GM12878 (cell line): ENCODE data around the gene NCAPH2. TPM values are rescaled to one million over a fixed set of nuclear protein-coding genes. Genes with fewer than 3 reads are reported as not detected.

Source experiments
- ATAC-seq: fragments of 200-7000 bp; cut with Tn5 transposase; 3 replicates; pipeline ENCODE4 v1.9.1; 2020; ENCODE audit warnings: mild to moderate bottlenecking, moderate library complexity
- BruUV-seq: library from RNA; stranded (reverse); fragments of 400-500 nt; replicated peaks from 2 replicates; lab custom pipeline; 2021; lab: Mats Ljungman, UMichigan
- CTCF ChIA-PET: fragments of 300-600 bp; sonication (Branson Sonifier 250); formaldehyde crosslinking; extraction: SDS; loops from one replicate; lab custom pipeline; 2021; ENCODE audit warnings: inconsistent platforms; lab: Yijun Ruan, JAX
- POLR2A ChIA-PET: fragments of 350-600 bp; formaldehyde crosslinking; extraction: SDS; loops from one replicate; lab custom pipeline; 2021; ENCODE audit warnings: inconsistent platforms; lab: Charles Lee
- RAD21 ChIA-PET: fragments of 300-600 bp; sonication (Branson Sonifier 250); formaldehyde crosslinking; loops from one replicate; lab custom pipeline; 2023; ENCODE audit warnings: antibody characterized with exemption; ENCODE audit not compliant: unreplicated experiment; lab: Charles Lee
- SMC1A ChIA-PET: fragments of 300-600 bp; sonication (Branson Sonifier 250); formaldehyde crosslinking; loops from one replicate; lab custom pipeline; 2023; ENCODE audit not compliant: unreplicated experiment, uncharacterized antibody; lab: Charles Lee
- DNase-seq: peaks from one replicate; pipeline ENCODE4 v3.0.0-alpha.2; 2011; ENCODE audit warnings: low read depth, low spot score
- FAIRE-seq: peaks from 3 replicates; lab custom pipeline; 2011; peaks lifted over from hg19 to GRCh38; lab: Jason Lieb, UNC
- H2AFZ ChIP-seq: 2 replicates; pipeline ENCODE4 v1.6.0; 2011; ENCODE audit warnings: low read depth, low read length, control low read depth; ENCODE audit not compliant: control insufficient read depth
- H3K27ac ChIP-seq: 2 replicates; pipeline ENCODE4 v1.5.1; 2011; ENCODE audit warnings: control low read depth; ENCODE audit not compliant: control insufficient read depth, insufficient read depth
- H3K27me3 ChIP-seq, 2 experiments: replicated peaks in 1 of 2; 2 replicates each; pipeline versions ENCODE4 v1.6.0 to v1.6.1; 2011; ENCODE audit warnings: low read length in 1 of 2; ENCODE audit not compliant: control insufficient read depth in 2 of 2, insufficient read depth in 2 of 2
- H3K36me3 ChIP-seq, 2 experiments: 2 replicates each; pipeline ENCODE4 v1.5.1; 2011; ENCODE audit warnings: low read length in 1 of 2; ENCODE audit not compliant: control insufficient read depth in 2 of 2, insufficient read depth in 2 of 2
- H3K4me1 ChIP-seq: 2 replicates; pipeline ENCODE4 v1.6.1; 2011; ENCODE audit warnings: mild to moderate bottlenecking, low read length, moderate library complexity, mixed read lengths; ENCODE audit not compliant: control insufficient read depth, insufficient read depth
- H3K4me2 ChIP-seq: 2 replicates; pipeline ENCODE4 v1.6.0; 2011; ENCODE audit warnings: control low read depth; ENCODE audit not compliant: control insufficient read depth, insufficient read depth
- H3K4me3 ChIP-seq: fragments of 200-600 bp; sonication (generic); 2 replicates; pipeline ENCODE4 v1.5.1; 2016
- H3K79me2 ChIP-seq: 2 replicates; pipeline ENCODE4 v1.6.0; 2011; ENCODE audit warnings: low read length; ENCODE audit not compliant: control insufficient read depth, insufficient read depth
- H3K9ac ChIP-seq: 2 replicates; pipeline ENCODE4 v1.8.0; 2011; ENCODE audit warnings: low read length, control low read depth, mixed read lengths; ENCODE audit not compliant: control insufficient read depth, insufficient read depth
- H3K9me3 ChIP-seq: replicated peaks from 3 replicates; pipeline ENCODE4 v1.5.1; 2011; ENCODE audit warnings: mild to moderate bottlenecking, low read length; ENCODE audit not compliant: control insufficient read depth, insufficient read depth
- H4K20me1 ChIP-seq: 2 replicates; pipeline ENCODE4 v1.6.0; 2011; ENCODE audit not compliant: control insufficient read depth, insufficient read depth
- ATF3 ChIP-seq: IDR thresholded peaks from 2 replicates; pipeline ENCODE4 v1.6.1; 2011; ENCODE audit warnings: low read depth, mild to moderate bottlenecking, low read length, moderate library complexity, borderline replicate concordance; ENCODE audit errors: extremely low read depth
- EED ChIP-seq: sonication (generic); IDR thresholded peaks from 2 replicates; pipeline ENCODE4 v1.6.1; 2016; ENCODE audit warnings: antibody characterized with exemption, low read depth
- HSF1 ChIP-seq: fragments of 150-350 bp; IDR thresholded peaks from 2 replicates; pipeline ENCODE4 v1.6.1; 2014; ENCODE audit warnings: mild to moderate bottlenecking, low read depth, low read length
- JUNB ChIP-seq: IDR thresholded peaks from 2 replicates; pipeline ENCODE4 v1.6.1; 2016; ENCODE audit warnings: antibody characterized with exemption, mild to moderate bottlenecking
- NFYB ChIP-seq: IDR thresholded peaks from 2 replicates; pipeline ENCODE4 v1.6.1; 2011; ENCODE audit warnings: low read depth, mild to moderate bottlenecking, low read length, improper control_type of control experiment, moderate library complexity; ENCODE audit not compliant: insufficient read depth
- PKNOX1 ChIP-seq: fragments of 450-650 bp; IDR thresholded peaks from 2 replicates; pipeline ENCODE4 v1.6.1; 2016; ENCODE audit warnings: mild to moderate bottlenecking
- POLR2AphosphoS5 ChIP-seq: IDR thresholded peaks from 2 replicates; pipeline ENCODE4 v1.6.1; 2011; ENCODE audit warnings: mild to moderate bottlenecking, low read length, inconsistent platforms
- RAD51 ChIP-seq: fragments of 450-650 bp; IDR thresholded peaks from 2 replicates; pipeline ENCODE4 v1.6.1; 2016; ENCODE audit warnings: moderate library complexity, mild to moderate bottlenecking, inconsistent platforms
- RFX5 ChIP-seq: IDR thresholded peaks from 2 replicates; pipeline ENCODE4 v1.6.1; 2011; ENCODE audit warnings: low read depth, low read length, improper control_type of control experiment
- ZBTB40 ChIP-seq: fragments of 450-650 bp; IDR thresholded peaks from 2 replicates; pipeline ENCODE4 v1.6.1; 2016; ENCODE audit warnings: mild to moderate bottlenecking, moderate library complexity, borderline replicate concordance
- WGBS: methylation state at CpG from one replicate; pipeline ENCODE4 v1.1.6; 2016; ENCODE audit warnings: low lambda C conversion rate; ENCODE audit not compliant: insufficient replicate concordance, insufficient coverage; ENCODE audit errors: missing lambda C conversion rate; 5-methylcytosine and 5-hydroxymethylcytosine counted together
- in situ Hi-C: fragments of 300-500 bp; cut with MboI; formaldehyde crosslinking; loops from 9 replicates; pipeline ENCODE4 v1.14.3; 2018; ENCODE audit warnings: mixed read lengths
- intact Hi-C: fragments of 100-400 bp; cut with micrococcal nuclease; formaldehyde crosslinking; loops from one replicate; pipeline ENCODE4 v1.14.2; 2022; ENCODE audit not compliant: unreplicated experiment
- polyA plus RNA-seq, 11 experiments: library from polyadenylated mRNA; depleted of rRNA in 4 of 11; unstranded in 6 of 11; stranded (reverse) in 5 of 11; fragments of >200 nt; fragmentation: Nextera tagmentation in 4 of 11; fragmentation: Illumina TruSeq in 1 of 11; extraction: Ambion mirVana in 4 of 11; extraction: Trizol in 1 of 11; gene quantifications; 1 replicate in 1 of 11; 2 replicates in 10 of 11; pipeline versions ENCODE4 v1.2.1 to v1.2.3, GENCODE V29; 2011 to 2016; ENCODE audit warnings: inconsistent platforms in 2 of 11, missing spikeins in 2 of 11, low read depth in 1 of 11
- total RNA-seq, 4 experiments: library from RNA; depleted of rRNA in 3 of 4; stranded (reverse); fragments of >200 nt in 3 of 4; fragmentation: Illumina TruSeq in 1 of 4; extraction: Trizol in 1 of 4; gene quantifications; 2 replicates each; pipeline versions ENCODE4 v1.2.1 to v1.2.3, GENCODE V29; 2013 to 2021
- TF ChIP-seq, protein P1 (sequence below): fragments of 450-650 bp; IDR thresholded peaks from 2 replicates; pipeline ENCODE4 v1.6.1; 2017; ENCODE audit warnings: mild to moderate bottlenecking, low read depth, inconsistent platforms; ENCODE audit not compliant: poor library complexity, severe bottlenecking
- TF ChIP-seq, protein P2 (sequence below): fragments of 450-650 bp; IDR thresholded peaks from 2 replicates; pipeline ENCODE4 v1.6.1; 2017; ENCODE audit warnings: antibody characterized with exemption, mild to moderate bottlenecking, moderate library complexity

The NCAPH2 gene
- total and polyA plus RNA-seq, 10 of the 15 experiments (the other 5 are each of a cell fraction or from before 2014, with no cell fraction given) = 5.0 to 110 (median 59.9) TPM

DNA sequence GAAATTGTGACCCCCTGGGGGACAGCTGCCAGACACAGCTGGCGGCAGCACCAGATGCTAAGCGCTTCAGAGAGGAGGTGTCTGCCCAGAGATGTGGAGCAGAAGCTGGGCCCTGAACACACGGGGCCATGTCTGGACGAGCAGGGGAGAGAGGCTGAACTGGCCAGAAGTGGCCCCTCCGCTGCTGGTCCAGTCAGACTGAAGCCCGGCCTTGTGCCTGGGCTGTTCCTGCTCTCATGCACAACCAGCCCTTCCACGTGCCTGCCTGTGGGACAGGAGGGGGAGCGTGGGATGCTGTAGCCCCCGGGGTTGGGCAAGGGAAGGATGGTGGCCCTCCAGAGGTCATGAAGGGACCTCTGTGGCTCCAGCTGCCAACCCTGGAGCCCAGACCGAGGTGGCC is 24.9 kb upstream of the NCAPH2 start:
- H3K9me3 ChIP-seq = no peaks in the 10 kb centered on the region
- WGBS = 42% methylated on average over 10 of the region's 10 CpGs
- ChIA-PET SMC1A (no interaction called here), CTCF (no interaction called here), RAD21 (no interaction called here), POLR2A (no interaction called here)
- no peak overlapping the region for H3K4me3 ChIP-seq
- ATAC-seq = no peak
- no peak overlapping the region for H2AFZ ChIP-seq
- H3K4me2 ChIP-seq = no peak overlapping the region
- H3K9ac ChIP-seq = no peak overlapping the region
- no peaks in the 10 kb centered on the region for H3K36me3 ChIP-seq
- intact Hi-C loops (no loop called here), in situ Hi-C loops (no loop called here)
- no TSS peak for BruUV-seq
- no peak for DNase-seq
- no peaks in the 10 kb centered on the region for H4K20me1 ChIP-seq
- FAIRE-seq = no peak
- no peaks in the 10 kb centered on the region for H3K79me2 ChIP-seq
- peaks cover 0 to 3% of the 10 kb centered on the region in 2 experiments; a peak in 2 of 4 replicates for H3K27me3 ChIP-seq
- no peak overlapping the region for H3K27ac ChIP-seq
- no peaks in the 10 kb centered on the region for H3K4me1 ChIP-seq
- no peak for TF ChIP-seq POLR2AphosphoS5
- TF ChIP-seq NFYB = no peak
- no peak for TF ChIP-seq RFX5
- no peak for TF ChIP-seq RAD51
- TF ChIP-seq JUNB = no peak
- TF ChIP-seq, protein P1, sequence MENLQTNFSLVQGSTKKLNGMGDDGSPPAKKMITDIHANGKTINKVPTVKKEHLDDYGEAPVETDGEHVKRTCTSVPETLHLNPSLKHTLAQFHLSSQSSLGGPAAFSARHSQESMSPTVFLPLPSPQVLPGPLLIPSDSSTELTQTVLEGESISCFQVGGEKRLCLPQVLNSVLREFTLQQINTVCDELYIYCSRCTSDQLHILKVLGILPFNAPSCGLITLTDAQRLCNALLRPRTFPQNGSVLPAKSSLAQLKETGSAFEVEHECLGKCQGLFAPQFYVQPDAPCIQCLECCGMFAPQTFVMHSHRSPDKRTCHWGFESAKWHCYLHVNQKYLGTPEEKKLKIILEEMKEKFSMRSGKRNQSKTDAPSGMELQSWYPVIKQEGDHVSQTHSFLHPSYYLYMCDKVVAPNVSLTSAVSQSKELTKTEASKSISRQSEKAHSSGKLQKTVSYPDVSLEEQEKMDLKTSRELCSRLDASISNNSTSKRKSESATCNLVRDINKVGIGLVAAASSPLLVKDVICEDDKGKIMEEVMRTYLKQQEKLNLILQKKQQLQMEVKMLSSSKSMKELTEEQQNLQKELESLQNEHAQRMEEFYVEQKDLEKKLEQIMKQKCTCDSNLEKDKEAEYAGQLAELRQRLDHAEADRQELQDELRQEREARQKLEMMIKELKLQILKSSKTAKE = no peak
- TF ChIP-seq, protein P2, sequence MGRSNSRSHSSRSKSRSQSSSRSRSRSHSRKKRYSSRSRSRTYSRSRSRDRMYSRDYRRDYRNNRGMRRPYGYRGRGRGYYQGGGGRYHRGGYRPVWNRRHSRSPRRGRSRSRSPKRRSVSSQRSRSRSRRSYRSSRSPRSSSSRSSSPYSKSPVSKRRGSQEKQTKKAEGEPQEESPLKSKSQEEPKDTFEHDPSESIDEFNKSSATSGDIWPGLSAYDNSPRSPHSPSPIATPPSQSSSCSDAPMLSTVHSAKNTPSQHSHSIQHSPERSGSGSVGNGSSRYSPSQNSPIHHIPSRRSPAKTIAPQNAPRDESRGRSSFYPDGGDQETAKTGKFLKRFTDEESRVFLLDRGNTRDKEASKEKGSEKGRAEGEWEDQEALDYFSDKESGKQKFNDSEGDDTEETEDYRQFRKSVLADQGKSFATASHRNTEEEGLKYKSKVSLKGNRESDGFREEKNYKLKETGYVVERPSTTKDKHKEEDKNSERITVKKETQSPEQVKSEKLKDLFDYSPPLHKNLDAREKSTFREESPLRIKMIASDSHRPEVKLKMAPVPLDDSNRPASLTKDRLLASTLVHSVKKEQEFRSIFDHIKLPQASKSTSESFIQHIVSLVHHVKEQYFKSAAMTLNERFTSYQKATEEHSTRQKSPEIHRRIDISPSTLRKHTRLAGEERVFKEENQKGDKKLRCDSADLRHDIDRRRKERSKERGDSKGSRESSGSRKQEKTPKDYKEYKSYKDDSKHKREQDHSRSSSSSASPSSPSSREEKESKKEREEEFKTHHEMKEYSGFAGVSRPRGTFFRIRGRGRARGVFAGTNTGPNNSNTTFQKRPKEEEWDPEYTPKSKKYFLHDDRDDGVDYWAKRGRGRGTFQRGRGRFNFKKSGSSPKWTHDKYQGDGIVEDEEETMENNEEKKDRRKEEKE = no peak
- no peak for TF ChIP-seq ZBTB40
- no peak for TF ChIP-seq ATF3
- no peak for TF ChIP-seq EED
- TF ChIP-seq PKNOX1 = no peak
- no peak for TF ChIP-seq HSF1
